ENCODE data around the gene SPRED1.

DNA sequence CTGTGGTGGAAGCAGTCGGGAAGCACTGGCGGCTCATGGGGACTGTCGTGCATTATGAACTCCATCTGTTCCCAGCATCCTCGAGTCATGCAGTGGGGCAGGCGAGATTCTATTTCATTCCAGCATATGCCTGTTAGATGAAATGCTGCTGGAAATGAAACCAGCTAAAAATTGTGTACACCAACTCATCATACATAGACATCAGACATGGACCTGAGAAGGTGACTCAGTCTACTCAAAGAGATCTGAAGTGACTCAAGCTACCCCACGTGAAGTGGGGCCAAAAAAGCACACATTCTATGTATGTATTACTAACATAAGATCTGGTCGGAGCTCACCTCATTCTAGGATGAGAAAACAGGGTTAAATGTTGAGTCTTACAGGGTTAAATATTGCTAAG is 153.8 kb downstream of the SPRED1 start:
- no peak for TF ChIP-seq GATA2 (IDR thresholded peaks at IDR 0.05; ENCODE audit: low read depth, low read length)
- TF ChIP-seq GATA3 (IDR thresholded peaks at IDR 0.05; ENCODE audit: low read depth, low read length) = no peak
